Spinal cord (tissue), 10 donors: Measurements from ENCODE around the gene ACSS2. TPM values are rescaled to one million over a fixed set of nuclear protein-coding genes. Genes with fewer than 3 reads are reported as not detected.
"Not testable (repeated sequence)": the region's sequence is repeated elsewhere in the genome, so short reads cannot be mapped to it uniquely, and the experiment has no call there.

Experiments
- DNase-seq, 6 donors: peaks; one replicate each; pipeline versions ENCODE4 v3.0.0 to v3.0.0-alpha.2; 2013 to 2015; ENCODE audit warnings: low spot score in 6 of 6, low read depth in 4 of 6
- H3K27ac ChIP-seq: one replicate; pipeline ENCODE4 v1.5.1; 2013; ENCODE audit warnings: low read depth, low read length, control low read depth
- H3K27me3 ChIP-seq: one replicate; pipeline ENCODE4 v1.6.1; 2013; ENCODE audit warnings: low read length; ENCODE audit not compliant: control insufficient read depth, insufficient read depth
- H3K36me3 ChIP-seq: one replicate; pipeline ENCODE4 v1.6.1; 2013; ENCODE audit warnings: low read length; ENCODE audit not compliant: control insufficient read depth, insufficient read depth
- H3K4me1 ChIP-seq: one replicate; pipeline ENCODE4 v1.6.1; 2013; ENCODE audit warnings: low read length; ENCODE audit not compliant: control insufficient read depth, insufficient read depth
- H3K4me3 ChIP-seq: one replicate; pipeline ENCODE4 v1.5.1; 2013; ENCODE audit warnings: low read depth, low read length, control low read depth
- H3K9me3 ChIP-seq: one replicate; pipeline ENCODE4 v1.6.1; 2013; ENCODE audit warnings: low read length; ENCODE audit not compliant: control insufficient read depth, insufficient read depth
- WGBS: methylation state at CpG from one replicate; pipeline ENCODE4 v1.1.5; 2013; ENCODE audit warnings: missing lambda C conversion rate; ENCODE audit not compliant: insufficient coverage; 5-methylcytosine and 5-hydroxymethylcytosine counted together
- polyA plus RNA-seq, 2 donors: library from polyadenylated mRNA; unstranded; fragments of 120-200 nt; gene quantifications; one replicate each; pipeline ENCODE4 v1.2.1, GENCODE V29; 2013; ENCODE audit not compliant: insufficient read length in 2 of 2
- total RNA-seq, 2 donors: library from RNA; depleted of rRNA in 1 of 2; stranded (reverse); fragments of 120-200 nt in 1 of 2; fragments of >200 nt in 1 of 2; gene quantifications; one replicate each; pipeline versions ENCODE4 v1.2.3 to v1.2.4, GENCODE V29; 2013 to 2014
- donor health status: healthy.

Gene ACSS2
- total and polyA plus RNA-seq, 4 donors = 27.8 to 48.5 (median 36.7) TPM

DNA sequence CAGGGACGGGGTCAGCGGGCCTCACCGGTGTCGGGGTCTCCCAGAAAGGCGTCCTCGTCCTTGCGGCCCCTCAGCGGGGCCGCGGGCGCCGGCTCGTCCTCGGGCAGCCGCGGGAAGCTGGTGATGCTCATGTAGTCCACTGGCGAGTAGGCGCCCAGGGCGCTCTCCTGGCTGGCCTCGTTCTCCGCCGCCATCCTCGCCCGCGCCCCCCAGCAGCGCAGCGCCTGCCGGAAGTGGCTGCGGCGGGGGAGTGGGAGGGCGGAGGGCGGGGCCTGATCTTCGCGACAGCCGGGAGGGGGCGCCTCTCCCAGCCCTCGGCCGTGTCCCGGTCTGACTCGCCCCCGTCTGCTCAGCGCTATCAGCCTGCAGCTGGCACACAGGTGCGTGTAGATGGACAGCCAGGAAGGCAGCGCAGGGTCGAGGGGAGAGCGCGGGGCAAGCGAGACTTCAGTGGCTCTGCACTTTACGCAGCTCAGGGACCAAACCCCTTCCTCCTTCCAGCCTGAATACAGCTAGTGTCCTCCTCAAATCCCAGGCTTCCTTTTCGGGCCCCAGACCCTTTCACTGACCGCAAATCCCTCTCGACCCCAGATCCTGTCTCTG is 3.7 kb upstream of the ACSS2 start, which contains the start of gene GGT7:
GGT7 (minus strand) TSS at position 235 of the 603 bp plus-strand sequence; CDS start at position 194, 41 bp downstream.
- DNase-seq = peak; percentile 49 to 95 (median 72)
- H3K4me1 ChIP-seq = peaks cover 36% of the 10 kb centered on the region
- H3K9me3 ChIP-seq = no peaks in the 10 kb centered on the region
- WGBS = under 1% methylated on average over 52 of the region's 52 CpGs
- no peak within 1 kb of the TSS for H3K27ac ChIP-seq
- no peaks in the 10 kb centered on the region for H3K27me3 ChIP-seq
- H3K36me3 ChIP-seq = peaks cover 2% of the 10 kb centered on the region
- peak within 1 kb of the TSS; percentile 61 for H3K4me3 ChIP-seq

DNA sequence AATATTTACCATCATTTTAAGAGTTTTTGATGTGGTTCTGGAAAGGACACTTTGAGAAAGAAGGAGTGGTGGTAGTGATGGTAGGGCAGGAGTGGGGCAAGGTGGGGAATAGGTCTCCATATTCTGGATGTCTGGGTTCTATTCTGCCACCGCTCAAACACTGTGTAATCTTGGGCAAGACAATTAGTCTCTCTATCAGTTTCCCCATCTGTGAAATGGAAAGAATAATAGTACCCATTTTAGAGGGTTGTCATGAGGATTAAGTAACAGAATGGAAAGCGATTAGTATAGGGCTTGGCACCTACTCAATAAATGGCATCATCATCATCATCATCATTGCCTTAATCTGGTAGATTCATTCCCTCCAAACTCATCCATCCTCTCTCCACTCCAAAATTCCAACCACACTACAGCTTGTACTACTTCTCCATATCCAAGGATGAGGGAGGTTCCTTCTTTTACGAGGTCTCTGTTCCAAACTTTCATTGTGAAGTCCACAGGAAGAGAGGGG is 2.8 kb upstream of the ACSS2 start:
- no peak overlapping the region for H3K27ac ChIP-seq
- H3K36me3 ChIP-seq = peaks cover 2% of the 10 kb centered on the region
- no peak overlapping the region for H3K4me3 ChIP-seq
- H3K27me3 ChIP-seq = no peaks in the 10 kb centered on the region
- no peaks in the 10 kb centered on the region for H3K9me3 ChIP-seq
- DNase-seq = no peak
- H3K4me1 ChIP-seq = peaks cover 38% of the 10 kb centered on the region
- WGBS = no CpG with 5 or more reads among the region's 3 CpGs

DNA sequence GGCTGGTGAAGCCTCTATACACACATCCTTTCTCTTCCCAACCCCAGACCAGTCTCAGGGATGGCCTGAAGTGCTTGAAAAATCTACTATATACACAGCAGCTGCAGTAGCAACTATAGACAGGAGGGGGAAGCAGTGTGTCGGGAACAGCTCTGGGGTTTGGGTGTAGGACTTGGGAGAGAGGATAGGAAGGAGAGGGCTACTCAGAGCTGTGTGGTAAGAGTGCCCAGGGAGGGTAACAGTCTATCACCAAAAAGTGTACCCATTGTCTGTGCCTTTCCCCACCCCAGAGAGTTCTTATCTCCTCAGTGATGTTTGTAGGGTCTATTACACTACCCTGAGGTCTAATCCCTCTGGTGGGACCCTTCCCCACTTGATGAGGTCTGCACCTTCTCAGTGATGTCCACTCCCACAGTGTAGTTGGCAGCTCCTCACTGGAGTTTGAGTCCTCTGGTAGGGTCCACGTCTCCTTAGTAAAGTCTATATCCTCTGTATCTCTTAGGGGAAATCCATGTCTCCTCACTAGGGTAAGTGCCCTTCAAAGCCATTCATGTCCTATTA is 2.2 kb upstream of the ACSS2 start:
- Histone ChIP-seq H3K9me3 (no peaks in the 10 kb centered on the region), H3K4me1 (peaks cover 38% of the 10 kb centered on the region), H3K36me3 (peaks cover 2% of the 10 kb centered on the region), H3K27ac (no peak overlapping the region), H3K4me3 (no peak overlapping the region), H3K27me3 (no peaks in the 10 kb centered on the region)
- DNase-seq = peak in 4 of 6 donors; percentile 54 to 90 (median 73)
- no CpG with 5 or more reads among the region's 2 CpGs for WGBS

DNA sequence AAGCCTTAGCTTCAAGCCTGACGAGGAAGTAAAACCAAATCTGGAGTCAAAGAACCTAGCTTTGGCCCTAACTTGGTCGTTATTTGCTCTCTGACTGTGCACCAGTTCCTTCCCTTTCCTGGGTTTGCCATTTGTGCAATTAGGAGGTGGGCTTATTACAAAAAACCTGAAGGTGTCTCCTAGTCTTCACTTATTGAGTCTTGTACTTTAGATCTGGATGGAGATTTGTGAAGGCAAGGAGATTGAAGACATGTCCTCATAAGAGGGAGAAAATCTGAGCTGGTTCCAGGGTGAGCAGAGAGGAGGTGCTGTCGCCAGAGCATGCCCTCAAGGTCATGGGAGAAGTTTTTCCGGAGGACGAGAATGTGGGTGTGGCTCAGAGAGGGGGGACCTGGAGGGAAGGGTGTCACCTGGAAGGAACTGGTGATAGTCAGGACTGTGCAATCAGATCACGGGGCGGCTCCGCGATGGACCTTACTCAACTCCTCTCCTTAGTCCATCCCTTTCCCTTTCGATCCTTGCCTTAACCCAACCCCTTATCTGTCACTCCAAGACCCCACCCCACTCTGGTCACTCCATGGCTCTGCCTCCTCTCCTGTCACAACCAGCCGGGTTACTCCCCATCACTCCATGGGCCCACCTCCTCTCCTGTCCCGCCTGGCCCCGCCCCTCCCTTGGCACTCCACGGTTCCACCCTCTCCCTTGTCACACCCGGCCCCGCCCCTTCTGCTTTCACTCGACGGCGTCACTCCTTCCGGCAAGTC is 588 bp upstream of the ACSS2 start:
- WGBS = 5% methylated on average over 19 of the region's 20 CpGs
- peaks cover 37% of the 10 kb centered on the region for H3K4me1 ChIP-seq

DNA sequence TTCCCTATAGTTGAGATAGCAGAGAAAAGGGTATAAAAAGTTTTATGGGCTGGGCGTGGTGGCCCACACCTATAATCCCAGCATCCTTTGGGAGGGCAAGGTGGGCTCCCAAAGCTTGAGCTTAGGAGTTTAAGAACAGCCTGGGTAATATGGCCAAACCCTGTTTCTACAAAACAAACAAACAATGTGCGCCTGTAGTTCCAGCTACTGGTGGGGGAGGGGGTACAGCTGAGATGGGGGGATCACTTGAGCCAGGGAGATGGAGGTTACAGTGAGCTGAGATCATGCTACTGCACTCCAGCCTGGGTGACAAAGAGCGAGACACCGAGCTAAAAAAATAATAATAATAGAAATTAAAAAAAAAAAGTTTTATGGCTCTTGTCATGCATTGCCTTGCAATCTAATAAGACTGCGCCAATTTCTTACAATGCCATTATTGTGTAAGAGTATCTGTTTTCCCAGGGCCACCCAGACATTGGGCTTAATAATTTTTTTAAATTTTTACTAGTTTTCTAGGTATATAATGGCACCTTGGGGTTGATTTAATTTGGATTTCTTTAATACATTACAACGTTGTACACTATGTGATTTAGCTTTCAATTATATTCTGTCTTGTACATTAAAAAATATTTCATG is 3.9 kb downstream of the ACSS2 start:
- DNase-seq = no peak
- Histone ChIP-seq H3K4me1 (peaks cover 17% of the 10 kb centered on the region), H3K9me3 (no peaks in the 10 kb centered on the region), H3K27me3 (no peaks in the 10 kb centered on the region), H3K27ac (no peak overlapping the region), H3K4me3 (no peak overlapping the region), H3K36me3 (peaks cover 5% of the 10 kb centered on the region)
- no CpG with 5 or more reads among the region's 6 CpGs for WGBS

More for the DNA sequence above, 588 bp upstream of the ACSS2 start:
- no peaks in the 10 kb centered on the region for H3K9me3 ChIP-seq
- peak overlapping the region; percentile 74 for H3K4me3 ChIP-seq
- H3K27me3 ChIP-seq = no peaks in the 10 kb centered on the region
- peak in 3 of 6 donors; percentile 77 to 98 (median 80) for DNase-seq
- no peaks in the 10 kb centered on the region for H3K36me3 ChIP-seq
- peak overlapping the region; percentile 74 for H3K27ac ChIP-seq

DNA sequence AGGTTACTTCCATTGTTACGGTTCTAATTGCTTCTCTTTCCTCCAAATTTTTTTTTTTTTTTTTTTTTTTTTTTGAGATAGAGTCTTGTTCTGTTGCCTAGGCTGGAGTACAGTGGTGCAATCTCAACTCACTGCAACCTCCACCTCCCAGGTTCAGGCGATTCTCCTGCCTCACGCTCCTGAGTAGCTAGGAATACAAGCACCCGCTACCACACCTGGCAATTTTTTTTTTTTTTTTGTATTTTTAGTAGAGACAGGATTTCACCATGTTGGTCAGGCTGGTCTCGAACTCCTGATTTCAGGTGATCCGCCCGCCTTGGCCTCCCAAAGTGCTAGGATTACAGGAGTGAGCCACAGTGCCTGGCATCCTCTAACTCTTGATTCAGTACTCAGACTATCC is 4.6 kb downstream of the ACSS2 start:
- peaks cover 14% of the 10 kb centered on the region for H3K4me1 ChIP-seq
- not testable (repeated sequence) for H3K27ac ChIP-seq, H3K27me3 ChIP-seq, DNase-seq, H3K9me3 ChIP-seq, H3K4me3 ChIP-seq, H3K36me3 ChIP-seq
- WGBS = 80% methylated on average over 1 of the region's 7 CpGs

DNA sequence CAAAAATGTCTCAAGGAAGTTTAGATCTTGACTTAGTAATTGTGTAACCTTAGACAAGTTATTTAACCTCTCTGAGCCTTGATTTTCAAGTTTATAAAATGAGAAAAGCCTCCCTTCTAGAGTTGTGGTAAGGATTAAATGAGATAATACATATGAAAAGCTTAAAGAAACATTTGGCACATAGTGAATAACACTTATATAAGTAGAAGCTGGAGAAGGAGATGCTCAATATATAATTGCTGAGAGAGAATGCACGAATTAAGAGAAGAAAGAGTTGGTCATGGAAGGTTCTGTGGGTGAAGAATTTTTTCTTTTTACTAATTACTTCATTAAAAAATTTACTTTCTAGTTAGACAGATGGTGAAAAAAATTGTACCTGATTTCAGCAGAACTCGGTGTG is 5.3 kb downstream of the ACSS2 start:
- H3K9me3 ChIP-seq = no peaks in the 10 kb centered on the region
- WGBS = 80% methylated on average over 1 of the region's 2 CpGs
- no peak for DNase-seq
- no peak overlapping the region for H3K27ac ChIP-seq
- H3K36me3 ChIP-seq = peaks cover 5% of the 10 kb centered on the region
- no peak overlapping the region for H3K4me3 ChIP-seq
- peaks cover 12% of the 10 kb centered on the region for H3K4me1 ChIP-seq
- no peaks in the 10 kb centered on the region for H3K27me3 ChIP-seq

DNA sequence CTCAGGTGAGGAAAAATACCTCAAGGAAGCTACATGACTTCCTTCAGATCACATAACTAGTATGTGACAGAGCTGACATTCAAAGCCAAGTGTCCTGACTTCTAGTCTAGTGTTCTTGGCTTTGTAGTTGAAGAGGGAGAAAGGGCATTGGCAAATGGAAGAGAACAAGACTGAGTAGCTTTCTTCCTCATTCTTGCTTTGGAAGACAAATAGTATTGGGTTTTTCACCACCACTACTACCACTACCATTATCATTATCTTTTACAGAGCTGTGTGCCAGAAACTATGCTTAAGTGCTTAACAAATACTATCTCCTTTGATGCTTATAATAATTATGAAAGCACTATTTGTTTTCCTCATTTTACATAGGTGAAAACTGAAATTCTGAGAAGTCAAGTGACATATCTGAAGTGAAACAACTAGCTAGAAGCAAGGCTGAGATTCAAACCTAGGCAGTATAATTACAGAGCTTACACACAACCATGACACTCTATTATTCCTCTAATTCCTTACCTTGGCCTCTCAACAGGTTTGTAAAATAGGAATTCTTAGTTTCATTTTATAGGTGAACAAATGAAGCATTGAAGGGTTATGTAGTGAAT is 6.8 kb downstream of the ACSS2 start:
- peaks cover 5% of the 10 kb centered on the region for H3K36me3 ChIP-seq

DNA sequence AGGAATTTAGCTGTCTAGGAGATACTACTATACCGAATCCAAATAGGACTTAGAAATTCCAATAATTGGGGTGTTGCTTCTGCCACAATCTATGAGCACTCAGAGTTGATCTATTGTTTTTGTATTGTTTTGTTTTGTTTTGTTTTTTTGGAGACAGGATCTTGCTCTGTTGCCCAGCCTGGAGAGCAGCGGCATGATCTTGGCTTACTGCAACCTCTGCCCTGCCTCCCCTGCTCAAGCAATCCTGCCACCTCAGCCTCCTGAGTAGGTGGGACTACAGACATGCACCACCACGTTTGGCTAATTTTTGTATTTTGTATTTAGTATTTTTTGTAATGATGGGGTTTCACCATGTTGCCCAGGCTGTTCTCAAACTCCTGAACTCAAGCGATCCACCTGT is 7.4 kb downstream of the ACSS2 start:
- no peaks in the 10 kb centered on the region for H3K9me3 ChIP-seq

More for the DNA sequence above, 6.8 kb downstream of the ACSS2 start:
- no peaks in the 10 kb centered on the region for H3K27me3 ChIP-seq
- no peak overlapping the region for H3K4me3 ChIP-seq
- no peak overlapping the region for H3K27ac ChIP-seq
- H3K4me1 ChIP-seq = no peaks in the 10 kb centered on the region
- DNase-seq = no peak
- H3K9me3 ChIP-seq = no peaks in the 10 kb centered on the region

More for the DNA sequence above, 7.4 kb downstream of the ACSS2 start:
- Histone ChIP-seq H3K4me3 (no peak overlapping the region), H3K27ac (no peak overlapping the region), H3K4me1 (no peaks in the 10 kb centered on the region), H3K27me3 (no peaks in the 10 kb centered on the region), H3K36me3 (peaks cover 5% of the 10 kb centered on the region)
- WGBS = 100% methylated on average over 2 of the region's 4 CpGs
- DNase-seq = no peak
